SKM-1 treated with dmso at 0.1 percent for 144 hours (cell line): ENCODE measurements around the gene MCUB.
"Not testable (repeated sequence)": the region's sequence is repeated elsewhere in the genome, so short reads cannot be mapped to it uniquely, and the experiment has no call there.

Source experiments
- DNase-seq: peaks from one replicate; lab custom pipeline; 2025; ENCODE audit not compliant: unreplicated experiment; lab: John Stamatoyannopoulos, UW

MCUB gene

DNA sequence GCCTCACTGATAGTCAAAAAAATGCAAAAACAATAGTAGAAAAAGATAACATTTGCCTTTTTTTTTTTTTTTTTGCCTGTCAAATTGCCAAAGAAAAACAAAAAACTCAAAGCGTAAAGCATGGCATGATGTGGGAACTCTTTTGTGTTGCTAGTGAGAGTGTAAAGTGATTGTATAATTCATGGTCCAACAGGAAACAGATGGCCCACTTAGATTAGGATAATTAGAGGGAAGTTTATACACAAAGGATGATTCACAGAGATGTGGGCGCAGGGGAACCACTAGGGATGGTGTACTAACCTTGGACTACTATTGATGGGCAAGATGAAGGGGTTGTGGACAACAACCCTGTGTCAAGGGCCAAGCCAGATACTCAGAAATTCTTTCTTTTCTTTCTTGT is 16.4 kb downstream of the MCUB start:
- no peak for DNase-seq

DNA sequence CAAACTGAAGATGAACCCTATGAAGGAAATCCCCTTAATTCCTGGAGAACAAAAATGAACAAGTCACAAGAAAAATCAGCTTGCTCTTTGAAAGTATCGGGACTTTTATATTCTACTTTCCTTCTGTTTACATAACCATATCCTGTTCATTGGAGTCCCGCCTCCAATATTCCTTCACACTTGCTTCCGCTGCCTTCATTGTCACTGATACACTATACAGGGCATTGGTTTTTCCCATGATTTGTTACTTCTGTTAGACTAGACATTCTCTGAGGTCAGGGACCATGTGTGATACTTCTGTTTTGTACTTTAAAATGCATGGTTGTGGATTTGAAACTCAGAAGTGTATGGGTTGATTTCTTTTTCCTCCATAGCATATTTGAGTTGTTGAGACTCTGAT is 18.8 kb downstream of the MCUB start:
- no peak for DNase-seq

DNA sequence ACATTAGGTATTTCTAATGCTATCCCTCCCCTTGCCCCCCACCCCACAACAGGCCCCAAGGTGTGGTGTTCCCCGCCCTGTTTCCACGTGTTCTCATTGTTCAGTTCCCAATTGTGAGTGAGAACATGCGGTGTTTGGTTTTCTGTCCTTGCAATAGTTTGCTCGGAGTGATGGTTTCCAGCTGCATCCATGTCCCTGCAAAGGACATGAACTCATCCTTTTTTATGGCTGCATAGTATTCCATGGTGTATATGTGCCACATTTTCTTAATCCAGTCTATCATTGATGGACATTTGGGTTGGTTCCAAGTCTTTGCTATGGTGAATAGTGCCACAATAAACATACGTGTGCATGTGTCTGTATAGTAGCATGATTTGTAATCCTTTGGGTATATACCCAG is 20.0 kb downstream of the MCUB start:
- not testable (repeated sequence) for DNase-seq

DNA sequence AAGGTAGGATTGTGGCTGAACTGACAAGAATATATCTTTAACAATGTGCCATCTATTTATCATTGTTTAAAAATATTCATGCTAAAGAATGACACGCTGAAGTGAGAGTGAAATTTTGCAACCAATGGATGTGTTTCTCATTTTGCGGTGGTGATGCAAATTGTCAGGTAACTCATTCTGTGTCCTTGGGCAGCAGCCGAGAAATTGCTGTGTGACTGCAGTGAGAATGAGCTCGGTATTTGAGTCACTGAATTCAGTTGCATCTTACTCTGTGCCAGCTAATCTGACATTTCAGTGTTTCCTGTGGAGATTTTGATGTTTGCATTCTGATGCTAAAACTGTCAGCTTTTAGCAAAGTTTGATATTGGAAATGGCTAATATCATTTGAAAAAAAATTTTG is 28.1 kb downstream of the MCUB start:
- no peak for DNase-seq

DNA sequence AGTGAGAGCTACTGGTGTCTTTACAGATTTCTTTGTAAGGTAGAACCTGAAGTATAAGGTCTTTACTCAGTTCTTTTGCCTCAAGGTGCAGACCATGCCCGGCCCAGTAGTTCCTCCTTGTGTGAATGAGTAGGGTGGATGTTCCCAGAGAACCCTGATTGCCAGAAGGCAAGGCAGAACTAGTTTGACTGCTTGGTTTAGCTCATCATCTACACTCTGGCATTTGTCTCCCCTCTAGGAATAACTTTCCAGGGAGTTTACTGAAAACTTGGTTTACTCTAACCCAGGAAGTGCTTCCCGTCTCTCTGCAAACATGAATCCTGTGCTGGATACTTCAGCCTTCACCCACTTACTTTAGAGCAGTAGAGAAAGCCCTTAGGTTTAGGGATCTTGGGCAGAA is 29.1 kb downstream of the MCUB start:
- DNase-seq, result no peak

DNA sequence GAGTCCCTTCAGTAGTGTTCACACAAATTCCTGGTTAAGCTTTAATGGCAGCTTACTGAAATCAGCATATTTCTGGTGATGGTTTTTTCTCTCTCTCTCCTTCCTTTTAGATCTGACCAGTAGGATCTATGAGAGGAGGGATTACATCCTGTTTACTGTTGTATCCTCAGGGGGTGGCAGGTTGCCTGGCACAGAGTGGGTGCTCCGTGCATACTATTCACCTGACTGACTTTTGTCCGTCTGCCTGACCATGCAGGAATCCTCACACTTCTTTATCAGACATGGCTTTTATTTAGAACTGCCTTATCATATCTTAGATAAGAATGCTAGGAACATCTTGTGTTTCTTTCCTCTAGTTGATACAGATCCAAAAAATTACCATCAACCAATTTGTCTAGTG is 29.6 kb downstream of the MCUB start:
- DNase-seq, result no peak

DNA sequence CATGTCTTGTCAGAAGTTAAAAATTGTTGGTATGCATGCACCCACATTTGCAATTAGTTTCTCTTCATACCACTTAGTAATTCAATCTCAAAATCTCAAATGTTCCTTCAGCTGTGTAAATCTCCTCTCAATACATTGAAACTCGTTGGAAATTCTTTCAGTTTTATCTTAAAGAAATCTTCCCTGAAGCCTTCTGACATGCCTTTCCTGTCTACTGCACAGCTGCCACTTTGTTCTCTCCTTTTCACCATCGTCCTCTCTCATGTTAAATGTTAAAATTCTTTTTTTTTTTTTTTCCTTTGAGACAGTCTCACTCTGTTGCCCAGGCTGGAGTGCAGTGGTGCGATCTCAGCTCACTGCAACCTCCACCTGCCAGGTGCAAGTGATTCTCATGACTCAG is 30.9 kb downstream of the MCUB start:
- no peak for DNase-seq

DNA sequence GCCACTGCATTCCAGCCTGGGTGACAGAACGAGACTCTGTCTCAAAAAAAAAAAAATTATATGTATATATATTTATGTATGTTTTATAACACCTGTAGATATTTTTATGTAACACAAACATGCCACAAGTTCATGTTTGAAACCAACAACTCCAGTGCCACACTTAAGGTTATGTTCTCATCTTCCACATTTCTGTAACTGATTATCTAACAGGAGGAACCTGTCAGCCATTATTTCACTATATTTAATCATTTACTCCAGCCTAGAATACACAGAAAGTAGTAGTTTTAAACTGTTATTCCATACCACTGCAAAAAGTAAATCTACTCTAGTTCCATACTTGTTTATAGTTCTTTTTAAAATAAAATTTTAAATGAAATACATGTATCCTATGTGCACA is 32.3 kb downstream of the MCUB start:
- no peak for DNase-seq

DNA sequence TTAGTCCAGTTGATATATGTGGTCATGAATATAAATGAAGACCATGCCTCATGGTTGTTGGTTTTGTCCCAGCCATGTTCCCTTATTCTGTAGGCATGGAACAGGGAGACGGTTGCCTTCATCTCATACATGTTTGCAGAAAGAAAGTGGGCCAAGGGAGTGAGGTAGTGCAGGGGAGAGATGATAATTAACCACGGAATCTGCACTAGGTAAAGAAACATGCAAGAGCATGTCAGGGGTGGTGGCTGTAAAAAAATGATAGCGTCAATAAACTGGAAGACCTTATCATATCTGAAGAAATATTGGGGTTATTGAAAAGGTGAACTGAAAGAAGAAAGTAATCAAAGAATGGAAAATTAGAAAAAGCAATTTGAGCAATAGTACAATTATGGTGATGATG is 35.1 kb downstream of the MCUB start:
- DNase-seq, result not testable (repeated sequence)

DNA sequence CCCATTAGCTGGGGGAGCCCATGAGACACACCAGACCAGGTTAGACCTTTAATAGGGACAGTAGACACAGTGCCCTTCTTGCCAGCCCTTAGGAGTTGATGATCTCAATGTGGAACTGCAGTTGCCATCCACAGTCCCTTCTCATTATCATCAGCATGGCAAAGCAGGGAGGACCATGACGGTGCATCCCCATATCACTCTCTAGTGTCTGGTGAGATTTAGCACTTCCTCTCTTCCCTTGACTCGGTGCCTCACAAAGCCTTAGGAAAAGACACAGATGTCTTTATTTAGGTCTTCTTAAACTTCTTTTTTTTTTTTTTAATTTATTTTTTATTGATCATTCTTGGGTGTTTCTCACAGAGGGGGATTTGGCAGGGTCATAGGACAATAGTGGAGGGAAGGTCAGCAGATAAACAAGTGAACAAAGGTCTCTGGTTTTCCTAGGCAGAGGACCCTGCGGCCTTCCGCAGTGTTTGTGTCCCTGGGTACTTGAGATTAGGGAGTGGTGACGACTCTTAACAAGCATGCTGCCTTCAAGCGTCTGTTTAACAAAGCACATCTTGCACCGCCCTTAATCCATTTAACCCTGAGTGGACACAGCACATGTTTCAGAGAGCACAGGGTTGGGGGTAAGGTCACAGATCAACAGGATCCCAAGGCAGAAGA is 36.5 kb downstream of the MCUB start:
- not testable (repeated sequence) for DNase-seq

DNA sequence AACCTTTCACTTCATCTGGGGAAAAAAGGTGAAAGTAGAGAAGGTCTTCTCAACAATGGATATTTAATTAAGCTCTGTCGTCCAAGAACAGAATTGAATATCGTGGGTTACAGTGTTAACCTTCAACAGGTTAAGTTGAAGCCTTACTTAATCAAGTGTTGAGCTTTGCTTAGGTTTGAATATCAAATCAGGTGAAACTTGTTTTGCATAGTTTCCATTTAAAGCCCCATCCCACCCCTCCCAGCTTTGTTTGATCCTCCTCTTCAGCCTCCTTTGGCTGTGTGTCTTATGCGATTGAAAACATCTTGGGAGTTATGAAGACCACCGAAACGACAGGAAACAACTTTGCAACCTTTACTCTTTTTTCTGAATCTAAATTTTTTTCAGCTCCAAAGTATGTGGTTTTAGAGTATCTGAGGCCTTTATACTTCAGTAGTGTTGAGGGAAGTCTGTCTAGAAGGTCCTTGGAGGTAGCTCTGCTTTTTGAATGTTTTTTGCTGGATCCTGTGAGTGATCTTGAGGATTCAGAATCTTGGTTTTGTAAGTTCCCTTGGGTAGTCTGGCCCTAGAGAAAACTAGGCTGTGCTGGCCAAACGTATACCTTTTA is 39.1 kb downstream of the MCUB start:
- DNase-seq, result no peak

DNA sequence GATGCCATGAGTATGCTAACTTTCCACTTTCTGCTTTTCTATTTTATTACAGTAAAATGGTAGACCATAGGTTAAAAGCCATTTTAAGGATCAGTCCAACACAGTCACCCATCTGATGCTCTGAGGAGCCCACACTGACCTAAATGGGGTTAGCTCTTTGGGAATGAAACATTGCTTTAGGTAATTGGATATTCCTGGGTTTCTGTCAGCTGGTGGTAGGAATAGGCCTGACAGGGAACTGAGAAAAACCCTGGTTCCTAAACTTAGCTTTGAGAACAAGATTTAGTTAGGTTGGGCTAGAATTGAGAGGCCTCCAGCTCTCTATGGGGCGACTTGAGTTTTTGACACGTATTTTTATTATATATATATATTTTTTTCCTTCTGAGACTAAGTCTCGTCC is 40.4 kb downstream of the MCUB start:
- no peak for DNase-seq

DNA sequence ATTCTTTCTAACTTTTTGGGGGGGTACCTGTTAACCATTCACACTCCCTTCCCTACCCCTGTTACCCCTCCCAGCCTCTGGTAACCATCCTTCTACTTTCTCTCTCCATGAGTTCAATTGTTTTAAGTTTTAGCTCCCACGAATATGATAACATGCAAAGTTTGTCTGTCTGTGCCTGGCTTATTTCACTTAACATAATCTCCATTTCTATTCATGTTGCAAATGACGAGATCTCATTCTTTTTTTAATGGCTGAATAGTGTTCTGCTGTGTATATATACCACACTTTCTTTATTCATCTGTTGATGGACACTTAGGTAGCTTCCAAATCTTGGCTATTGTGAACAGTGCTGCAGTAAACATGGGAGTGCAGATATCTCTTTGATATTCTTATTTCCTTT is 41.3 kb downstream of the MCUB start:
- DNase-seq, result no peak

DNA sequence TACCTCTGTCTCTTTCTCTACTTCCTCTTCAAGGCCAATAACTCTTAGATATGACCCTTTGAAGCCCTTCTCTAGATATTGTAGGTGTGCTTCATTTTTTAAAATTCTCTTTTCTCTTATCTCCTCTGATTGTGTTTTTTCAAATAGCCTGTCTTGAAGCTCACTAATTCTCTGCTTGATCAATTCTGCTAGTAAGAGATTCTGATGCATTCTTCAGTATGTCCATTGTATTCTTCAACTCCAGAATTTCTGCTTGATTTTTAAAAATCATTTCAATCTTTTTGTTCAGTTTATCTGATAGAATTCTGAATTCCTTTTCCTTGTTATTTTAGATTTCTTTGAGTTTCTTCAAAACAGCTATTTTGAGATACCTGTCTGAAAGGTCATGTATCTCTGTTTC is 47.9 kb downstream of the MCUB start:
- no peak for DNase-seq

DNA sequence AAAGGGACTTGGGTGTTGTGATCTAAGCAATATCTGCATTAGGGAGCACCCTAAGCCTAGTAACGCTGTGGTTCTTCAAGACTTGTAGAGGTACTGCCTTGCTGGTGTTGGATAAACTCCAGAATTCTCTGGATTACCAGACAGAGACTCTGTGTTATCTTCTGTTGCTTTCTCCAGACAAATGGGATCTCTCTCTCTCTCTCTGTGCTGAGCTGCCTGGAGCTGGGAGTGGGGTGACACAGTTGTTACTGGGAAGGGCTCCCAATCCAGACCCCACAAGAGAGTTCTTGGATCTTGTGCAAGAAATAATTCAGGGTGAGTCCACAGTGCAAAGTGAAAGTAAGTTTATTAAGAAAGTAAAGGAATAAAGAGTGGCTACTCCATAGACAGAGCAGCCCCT is 48.8 kb downstream of the MCUB start:
- DNase-seq, result no peak

DNA sequence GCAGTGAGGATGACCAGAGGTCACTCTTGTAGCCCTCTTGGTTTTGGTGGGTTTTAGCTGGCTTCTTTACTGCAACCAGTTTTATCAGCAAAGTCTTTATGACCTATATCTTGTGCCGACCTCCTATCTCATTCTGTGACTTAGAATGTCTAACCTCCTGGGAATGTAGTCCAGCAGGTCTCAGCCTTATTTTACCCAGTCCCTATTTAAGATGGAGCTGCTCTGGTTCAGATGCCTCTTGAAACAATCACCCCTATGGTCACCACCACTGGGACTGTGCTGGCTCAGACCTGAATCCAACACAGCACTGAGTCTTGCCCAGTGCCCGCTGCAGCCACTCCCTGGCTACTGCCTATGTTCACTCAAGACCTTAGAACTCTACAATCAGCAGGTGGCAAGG is 49.4 kb downstream of the MCUB start:
- DNase-seq, result no peak

DNA sequence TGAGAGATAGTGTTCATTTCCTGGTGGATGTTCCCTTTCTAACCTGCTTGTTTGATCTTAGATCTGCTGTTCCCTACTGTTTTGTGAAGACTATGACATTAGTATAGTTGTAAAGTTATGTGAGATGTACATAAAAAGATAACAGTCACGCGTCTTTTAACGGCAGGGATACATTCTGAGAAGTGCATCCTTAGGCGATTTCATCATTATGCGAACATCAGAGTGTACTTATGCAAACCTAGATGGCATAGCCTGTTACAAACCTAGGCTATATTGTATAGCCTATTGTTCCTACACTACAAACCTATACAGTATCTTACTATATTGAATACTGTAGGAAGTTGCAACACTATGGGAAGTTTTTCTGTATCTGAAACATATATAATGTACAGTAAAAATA is 50.4 kb downstream of the MCUB start:
- DNase-seq, result no peak

DNA sequence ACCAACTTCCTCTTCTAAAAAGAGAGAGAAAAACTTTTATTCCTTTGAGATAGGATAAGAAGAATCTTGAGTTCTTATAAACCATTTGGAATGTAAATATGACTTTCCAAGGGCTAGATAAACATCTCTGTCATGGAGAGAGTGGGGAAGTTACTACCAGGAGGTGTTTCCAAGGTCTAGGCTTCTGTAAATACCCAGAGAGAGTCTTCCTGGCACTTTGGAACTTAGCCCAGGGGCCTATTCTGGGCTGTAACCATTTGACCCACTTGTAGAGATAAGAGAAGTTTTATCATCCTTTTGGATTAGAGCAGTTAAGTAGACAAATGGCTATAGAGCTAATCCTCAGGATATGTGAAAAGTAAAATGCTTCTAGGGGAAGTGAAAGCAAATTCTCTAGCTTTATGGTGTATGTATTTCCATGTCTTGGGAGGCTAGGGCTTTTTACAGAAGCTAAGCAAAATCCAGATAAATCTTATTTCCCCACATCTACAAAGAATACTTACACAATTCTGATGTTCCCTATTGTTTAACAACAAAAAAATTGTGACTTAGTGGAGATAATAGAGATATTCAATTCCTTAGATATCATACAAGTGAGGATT is 51.1 kb downstream of the MCUB start:
- DNase-seq, result no peak

DNA sequence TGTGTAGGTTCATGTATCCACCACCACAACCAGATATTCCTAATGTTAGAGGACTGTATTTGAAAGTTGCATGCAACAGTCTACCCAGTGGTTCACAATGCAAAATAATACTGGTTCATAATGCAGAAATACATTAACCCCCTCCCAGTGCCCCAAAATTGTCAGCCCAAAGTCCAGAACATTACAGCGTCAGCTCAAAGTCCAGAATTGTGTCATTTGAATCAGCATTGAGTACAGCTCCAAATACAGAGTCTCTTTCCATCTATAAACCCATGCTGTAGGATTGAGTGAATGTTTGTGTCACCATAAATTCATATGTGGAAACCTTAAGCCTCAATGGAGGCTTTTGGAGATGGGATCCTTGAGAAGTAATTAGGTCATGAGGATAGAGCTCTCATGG is 54.0 kb downstream of the MCUB start:
- no peak for DNase-seq

DNA sequence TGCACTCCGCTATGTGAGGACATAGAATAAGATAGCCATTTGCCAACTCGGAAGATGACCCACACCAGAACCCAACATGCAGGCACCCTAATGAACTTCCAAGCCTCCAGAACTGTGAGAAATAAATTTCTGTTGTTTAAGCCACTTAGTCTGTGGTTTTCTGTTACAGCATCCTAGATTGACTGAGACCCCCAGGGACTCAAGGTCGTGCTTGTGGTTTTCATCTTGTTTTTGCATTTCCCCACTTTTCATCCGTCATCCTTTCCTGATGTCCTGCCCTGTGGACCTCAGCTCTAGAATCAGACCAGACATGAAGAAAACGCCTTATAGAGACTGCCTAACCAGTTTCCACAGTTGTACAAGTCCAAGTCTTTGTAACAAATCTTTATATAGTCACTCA is 54.4 kb downstream of the MCUB start:
- no peak for DNase-seq

DNA sequence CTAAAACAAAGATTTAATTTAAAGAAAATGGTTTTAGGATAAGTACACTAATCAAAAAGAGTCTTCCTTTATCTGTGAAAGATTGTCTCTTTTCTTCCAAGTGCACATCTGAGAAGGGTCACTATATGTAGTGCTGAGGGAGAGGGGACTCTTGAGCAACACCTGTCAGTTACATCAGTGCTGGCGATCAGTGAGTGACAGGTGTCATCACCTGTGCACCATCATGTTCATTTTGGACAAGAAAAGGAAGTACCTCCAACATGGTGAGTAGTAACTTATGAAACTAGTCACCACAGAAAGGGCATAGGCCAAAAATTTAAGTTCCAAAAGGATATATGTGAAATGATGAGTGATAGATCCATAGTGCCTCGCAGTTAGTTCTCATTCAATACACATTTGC is 55.7 kb downstream of the MCUB start:
- DNase-seq, result no peak

DNA sequence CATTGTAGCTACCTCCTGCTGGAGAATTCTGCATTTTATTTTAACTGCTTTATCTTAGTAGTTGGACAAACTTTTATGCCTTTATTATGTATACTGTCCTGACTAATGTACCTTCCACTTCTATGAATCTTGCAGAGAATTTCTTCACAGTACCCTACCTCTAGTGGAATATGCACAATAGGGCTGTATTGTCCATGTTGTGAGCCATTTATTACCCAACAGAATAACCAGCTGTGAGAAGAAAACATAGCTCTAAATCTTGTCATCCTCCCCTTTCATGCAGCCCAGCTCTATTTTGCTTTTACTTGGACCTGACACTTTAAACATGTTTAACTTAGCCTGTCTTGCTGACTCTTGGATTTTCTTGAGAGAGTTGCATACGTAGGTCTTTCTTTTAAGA is 56.2 kb downstream of the MCUB start:
- no peak for DNase-seq

DNA sequence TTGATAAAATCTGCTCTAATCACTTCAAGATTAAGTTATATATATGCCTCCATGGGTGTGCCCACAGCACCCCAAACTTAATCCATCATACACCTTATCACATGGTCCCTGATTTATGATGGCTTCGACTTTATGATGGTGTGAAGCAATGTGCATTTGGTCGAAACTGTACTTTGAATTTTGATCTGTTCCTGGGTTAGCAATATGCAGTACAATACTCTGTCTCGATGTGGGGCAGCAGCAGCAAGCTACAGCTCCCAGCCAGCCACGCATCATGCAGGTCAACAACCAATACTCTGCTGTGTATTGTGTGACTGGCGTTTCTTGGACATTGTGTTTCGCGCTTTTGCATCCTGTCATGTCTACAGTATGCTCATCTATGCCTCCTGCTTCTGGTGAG is 62.6 kb downstream of the MCUB start:
- no peak for DNase-seq
